NAMALWA (cell line): Measurements from ENCODE around the gene G2E3.
A peak's percentile ranks its signal among the peaks of the same experiment; 100 is the strongest.
"Not testable (repeated sequence)": the region's sequence is repeated elsewhere in the genome, so short reads cannot be mapped to it uniquely, and the experiment has no call there.

Experiments
- DNase-seq: peaks from one replicate; pipeline ENCODE4 v3.0.0-alpha.2; 2015; ENCODE audit warnings: low spot score

The G2E3 gene

DNA sequence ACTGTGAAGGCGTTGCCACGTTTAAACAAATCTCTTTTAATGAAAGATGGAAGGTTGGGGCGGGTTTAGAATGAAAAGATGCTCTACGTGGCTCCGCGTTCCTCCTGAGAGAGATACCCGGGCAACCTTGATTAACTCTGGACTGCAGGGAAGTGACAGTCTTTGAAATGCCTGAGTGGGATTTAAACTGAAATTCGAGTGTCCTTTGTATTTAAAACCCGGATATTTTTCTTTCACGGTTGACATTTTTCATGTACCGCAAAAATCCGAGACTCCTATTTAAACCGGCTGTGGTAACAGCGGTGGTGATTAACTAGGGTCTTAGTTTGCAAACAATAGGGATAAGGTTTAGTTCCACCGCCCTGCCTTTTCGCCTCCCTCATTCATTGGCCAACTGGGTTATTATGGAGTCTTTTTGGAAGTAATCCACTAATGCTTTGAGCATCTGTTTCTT lies 707 bp downstream of the G2E3 start:
- DNase-seq, result peak; percentile 56

DNA sequence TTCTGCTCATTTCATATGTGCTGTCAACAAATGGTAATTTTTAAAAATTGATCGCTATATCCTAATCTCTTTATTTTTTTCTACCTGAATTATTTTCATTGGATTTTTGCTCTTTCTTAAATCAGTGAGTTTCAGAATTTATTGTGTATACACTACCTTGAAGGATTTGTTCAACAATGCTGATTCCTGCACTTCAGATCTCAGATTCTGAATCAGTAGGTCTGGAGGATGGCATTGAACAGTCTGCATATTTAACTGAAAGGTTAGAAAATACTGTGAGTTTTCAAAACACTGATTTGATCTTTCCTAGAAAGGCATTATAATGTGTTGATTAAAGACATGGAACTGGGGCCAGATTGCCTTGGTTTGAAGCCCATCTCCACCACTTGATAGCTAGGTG lies 1.6 kb downstream of the G2E3 start:
- no peak for DNase-seq

DNA sequence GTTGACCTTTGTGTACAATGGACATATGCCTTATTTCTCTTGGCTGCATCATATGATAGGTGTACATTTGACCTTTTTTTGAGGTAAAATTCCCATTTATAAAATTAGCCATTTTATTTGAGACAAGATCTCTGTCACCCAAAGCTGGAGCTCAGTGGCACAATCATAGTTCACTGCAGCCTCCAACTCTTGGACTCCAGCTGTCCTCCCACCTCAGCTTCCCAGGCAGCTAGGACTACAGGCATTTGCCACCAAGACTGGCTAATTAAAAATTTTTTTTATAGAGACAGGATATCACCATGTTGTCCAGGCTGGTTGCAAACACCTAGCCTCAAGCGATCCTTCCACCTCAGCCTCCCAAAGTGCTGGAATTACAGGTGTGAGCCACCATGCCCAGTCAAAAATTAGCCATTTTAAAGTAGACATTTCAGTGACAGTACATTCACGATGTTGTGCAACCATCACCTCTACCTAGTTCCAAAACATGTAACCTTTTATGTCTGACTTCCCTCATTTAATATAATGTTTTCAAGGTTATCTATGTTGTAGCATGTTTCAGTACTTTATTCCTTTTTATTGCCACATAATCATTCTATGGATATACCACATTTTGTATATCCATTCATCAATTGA lies 5.4 kb downstream of the G2E3 start:
- no peak for DNase-seq

DNA sequence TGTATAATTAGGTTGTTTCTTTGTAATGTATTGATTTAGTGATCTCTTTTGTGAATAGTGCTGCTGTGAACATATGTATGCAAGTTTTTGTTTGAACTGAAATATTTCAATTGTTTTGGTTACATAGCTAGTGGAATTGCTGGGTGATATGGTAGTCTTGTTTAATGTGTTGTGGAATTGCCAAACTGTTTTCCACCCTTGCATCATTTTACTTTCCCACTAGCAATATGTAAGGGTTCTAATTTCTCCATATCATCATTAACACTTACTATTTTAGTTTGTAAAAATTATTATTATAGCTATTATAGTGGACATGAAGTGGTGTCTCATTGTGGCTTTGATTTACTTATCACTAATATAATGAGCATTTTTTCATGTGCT lies 5.9 kb downstream of the G2E3 start:
- no peak for DNase-seq

DNA sequence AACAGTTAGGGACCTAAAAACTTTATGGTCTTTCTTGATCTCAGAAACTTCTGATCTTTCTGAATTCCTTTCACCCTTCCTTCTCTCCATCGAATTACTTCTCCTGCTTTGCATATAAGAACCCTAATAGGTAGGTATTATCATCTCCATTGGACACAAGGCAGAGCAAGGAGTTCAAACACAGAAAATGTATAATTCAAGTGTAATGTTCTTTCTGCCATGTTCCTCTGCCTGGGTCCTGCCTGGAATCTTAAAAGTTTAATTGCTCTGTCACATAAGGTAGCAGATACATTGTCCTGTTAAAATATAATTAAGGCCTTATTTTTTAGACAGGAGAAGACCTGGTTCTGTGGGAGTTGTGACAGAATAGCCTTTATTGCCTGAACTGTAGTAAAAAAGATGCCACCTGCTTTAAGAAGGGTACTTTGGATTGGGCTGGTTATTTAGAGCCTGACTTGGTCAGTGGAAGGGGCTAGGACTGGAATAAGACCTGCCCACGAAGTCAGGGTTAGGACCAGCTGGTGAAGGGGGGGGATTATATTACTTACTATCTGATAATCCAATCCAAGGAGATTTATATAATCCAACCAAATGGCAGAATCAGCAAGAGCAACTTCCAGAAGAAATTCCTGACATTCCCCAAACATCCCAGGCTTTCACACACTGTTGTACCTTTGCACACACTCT lies 10.4 kb downstream of the G2E3 start:
- no peak for DNase-seq

DNA sequence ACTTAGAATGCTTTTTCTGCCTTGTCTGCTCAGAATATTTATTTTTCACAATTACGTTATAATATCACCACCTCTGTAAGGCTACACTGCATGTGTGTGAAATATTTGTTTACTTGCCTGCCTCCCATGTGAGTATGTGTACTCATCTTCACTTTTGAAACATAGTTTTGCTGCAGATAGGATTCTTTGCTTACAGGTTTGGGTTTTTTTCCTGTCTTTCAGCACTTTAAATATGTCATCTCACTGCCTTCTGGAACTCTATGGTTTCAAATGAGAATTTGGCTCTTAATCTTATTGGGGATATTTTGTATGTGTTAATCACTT lies 10.9 kb downstream of the G2E3 start:
- no peak for DNase-seq

DNA sequence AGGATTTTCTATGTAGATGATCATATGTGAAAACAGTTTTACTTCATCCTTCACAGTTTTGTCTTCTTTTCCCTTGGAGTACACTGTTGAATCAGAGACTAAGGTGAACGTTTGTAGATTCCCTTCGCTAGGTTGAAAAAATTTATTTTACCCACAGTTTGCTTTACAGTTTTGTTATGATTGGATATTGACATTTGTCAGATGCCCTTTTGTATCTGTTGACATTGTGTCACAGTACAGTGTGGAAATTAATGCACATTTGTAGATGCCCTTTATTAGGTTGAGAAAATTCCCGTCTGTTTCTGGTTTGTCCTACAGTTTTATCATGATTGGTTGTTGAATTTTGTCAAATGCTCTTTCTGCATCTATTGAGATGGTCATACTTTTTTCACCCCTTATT lies 13.3 kb downstream of the G2E3 start:
- no peak for DNase-seq

DNA sequence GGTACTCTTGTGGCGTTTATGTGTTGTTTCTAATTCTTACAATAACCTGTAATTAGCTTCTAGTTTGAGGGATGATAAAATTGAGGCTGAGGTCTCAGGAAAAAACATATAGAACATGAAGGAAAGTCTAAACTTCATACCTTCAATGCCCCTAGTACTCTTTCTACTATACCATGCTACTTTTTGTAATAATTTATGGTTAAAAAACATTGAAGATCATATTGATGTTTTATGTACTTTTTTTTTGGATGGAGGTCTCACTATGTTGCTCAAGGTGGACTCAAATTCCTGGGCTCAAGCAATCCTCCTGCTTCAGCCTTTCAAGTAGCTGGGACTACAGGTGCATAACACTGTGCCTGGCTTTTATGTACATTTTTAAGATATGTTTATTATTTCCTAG lies 13.8 kb downstream of the G2E3 start:
- no peak for DNase-seq

DNA sequence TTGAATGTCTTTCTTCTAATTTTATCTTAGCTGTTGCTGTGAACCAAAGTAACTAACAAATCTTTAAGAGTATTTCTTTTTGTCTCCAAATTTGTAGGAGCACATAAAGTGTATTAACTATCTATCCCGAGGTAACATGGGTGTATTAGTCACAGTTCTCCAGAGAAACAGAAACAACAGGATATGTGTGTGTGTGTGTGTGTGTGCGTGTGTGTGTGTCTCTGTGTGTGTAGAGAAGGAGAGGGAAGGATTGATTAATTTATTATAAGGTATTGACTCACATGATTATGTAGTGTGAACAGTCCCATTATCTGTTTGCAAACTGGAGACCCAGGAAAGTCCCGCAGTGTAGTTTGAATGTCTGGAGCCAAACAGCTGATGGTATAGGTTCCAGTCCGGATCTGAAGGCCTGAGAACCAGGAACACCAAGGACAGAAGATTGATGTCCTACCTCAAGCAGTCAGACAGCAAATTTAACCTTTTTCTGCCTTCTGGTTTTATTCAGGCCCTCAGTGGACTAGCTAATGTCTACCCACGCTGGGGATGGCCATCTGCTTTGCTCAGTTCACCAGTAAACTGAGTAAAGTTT lies 14.4 kb downstream of the G2E3 start:
- no peak for DNase-seq

DNA sequence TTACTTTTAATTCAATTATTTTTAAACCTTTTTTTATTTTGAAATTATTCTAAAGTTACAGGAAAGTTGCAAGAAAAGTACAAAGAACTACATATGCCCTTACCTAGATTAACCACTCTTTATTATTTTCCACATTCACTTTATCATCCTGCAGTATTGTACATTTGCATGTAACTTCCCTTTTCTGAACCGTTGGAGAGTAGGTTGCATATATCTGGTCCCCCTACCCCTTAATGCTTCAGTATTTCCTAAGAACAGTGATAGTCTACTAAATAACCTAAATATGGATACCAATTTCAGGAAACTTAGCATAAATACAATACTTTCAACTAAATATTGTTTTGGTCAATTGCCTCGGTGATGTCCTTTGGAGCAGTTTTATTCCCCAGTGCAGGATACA lies 15.0 kb downstream of the G2E3 start:
- DNase-seq, result no peak

DNA sequence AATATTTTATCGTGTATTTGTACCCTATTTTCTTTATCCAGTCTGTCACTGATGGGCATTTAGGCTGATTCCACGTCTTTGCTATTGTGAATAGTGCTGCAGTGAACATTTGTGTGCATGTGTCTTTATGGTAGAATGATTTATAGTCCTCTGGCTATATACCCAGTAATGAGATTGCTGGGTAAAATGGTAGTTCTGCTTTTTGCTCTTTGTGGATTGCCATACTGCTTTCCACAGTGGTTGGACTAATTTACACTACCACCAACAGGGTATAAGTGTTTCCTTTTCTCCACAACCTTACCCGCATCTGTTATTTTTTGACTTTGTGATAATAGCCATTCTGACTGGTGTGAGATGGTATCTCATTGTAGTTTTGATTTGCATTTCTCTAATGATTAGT lies 15.8 kb downstream of the G2E3 start:
- not testable (repeated sequence) for DNase-seq

DNA sequence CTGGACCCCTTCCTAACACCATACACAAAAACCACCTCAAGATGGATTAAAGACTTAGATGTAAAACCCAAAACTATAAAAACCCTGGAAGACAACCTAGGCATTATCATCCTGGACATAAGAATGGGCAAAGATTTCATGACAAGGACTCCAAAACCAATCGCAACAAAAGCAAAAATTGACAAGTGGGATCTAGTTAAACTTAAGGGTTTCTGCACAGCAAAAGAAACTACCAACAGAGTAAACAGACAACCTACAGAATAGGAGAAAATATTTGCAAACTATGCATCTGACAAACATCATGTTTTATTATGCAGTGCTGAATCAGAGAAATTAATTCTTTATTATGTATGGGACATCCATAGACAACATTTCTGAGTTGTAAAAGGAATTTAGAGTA lies 17.4 kb downstream of the G2E3 start:
- DNase-seq, result not testable (repeated sequence)

DNA sequence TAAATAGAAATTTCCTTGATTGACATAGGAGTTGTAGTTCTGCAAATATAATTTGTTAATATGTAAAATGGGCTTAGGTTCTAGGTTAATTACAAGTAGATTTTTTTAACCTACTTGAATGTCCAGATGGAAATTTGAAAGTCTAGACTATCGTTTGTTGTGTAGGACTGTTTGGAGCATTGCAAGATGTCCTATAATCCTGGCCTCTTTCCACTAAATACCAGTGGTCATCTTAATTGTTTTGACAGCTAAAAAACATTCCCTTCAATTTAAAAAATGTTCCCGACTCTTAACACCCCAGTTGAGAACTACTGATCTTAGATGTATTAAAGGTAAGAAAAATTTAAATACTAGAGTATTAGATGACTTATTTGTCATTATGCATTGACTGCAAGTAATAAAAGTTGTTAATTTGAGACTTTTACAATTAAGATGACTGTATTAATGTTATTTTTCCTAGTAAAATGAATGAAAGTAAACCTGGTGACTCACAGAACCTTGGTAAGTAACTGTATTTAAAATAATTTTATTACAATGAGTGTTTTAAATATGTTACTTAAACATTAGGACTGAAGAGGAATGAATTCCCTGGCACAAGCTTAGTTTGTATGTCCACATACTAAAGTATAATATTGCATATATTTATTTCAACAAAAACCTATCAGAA lies 21.8 kb downstream of the G2E3 start:
- no peak for DNase-seq

DNA sequence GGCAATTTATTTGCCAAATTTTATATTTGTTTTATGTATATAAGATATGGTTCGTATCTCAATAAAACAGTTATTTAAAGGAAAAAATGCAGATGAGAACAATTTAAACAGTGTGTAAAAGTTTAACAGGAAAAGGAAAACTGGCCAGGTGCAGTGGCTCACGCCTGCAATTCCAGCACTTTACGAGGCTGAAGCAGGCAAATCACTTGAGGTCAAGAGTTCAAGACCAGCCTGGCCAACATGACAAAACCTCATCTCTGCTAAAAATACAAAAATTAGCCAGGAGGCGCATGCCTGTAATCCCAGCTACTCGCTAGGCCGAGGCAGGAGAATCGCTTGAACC lies 22.3 kb downstream of the G2E3 start:
- DNase-seq, result no peak

DNA sequence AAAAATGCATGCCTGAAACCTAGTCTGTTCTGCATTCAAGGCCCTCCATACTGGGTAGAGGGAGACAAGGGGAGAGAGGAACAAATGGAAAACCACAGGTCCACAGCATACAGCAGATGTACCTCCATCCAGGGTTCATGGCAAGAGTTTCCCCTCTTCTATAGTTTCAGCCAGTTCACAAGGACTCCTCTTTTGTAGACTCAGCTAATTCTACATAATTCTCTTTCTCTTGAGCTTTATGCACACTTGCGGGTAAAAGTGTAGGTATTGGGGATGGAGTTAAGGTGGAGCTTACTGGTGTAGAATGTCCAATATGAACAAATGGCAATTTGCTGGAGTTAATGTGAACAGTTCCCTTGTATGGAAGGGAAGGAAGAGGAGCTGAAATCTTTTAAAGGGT lies 23.4 kb downstream of the G2E3 start:
- DNase-seq, result no peak

DNA sequence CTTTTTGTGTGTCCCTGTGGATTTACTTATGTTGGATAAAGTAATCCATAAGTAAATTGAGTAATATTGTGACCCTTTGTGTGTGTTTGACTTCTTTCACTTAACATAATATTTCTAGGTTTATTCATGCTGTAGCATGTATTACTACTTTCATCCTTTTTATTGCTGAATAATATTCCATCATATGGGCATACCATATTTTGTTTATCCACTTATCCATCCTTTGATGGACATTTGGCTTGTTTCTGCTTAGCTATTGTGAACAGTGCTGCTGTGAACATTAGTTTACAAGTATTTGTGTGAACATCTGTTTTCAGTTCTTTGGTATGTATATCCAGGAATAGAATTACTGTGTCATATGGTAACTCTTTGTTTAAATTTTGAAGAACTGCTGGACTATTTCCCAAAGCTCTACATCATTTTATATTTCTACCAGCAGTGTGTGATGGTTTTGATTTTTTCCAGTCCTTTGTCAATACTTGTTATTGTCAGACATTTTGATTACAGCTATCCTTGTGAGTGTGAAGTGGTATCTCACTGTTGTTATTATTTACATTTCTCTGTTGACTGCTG lies 25.2 kb downstream of the G2E3 start:
- DNase-seq, result no peak

DNA sequence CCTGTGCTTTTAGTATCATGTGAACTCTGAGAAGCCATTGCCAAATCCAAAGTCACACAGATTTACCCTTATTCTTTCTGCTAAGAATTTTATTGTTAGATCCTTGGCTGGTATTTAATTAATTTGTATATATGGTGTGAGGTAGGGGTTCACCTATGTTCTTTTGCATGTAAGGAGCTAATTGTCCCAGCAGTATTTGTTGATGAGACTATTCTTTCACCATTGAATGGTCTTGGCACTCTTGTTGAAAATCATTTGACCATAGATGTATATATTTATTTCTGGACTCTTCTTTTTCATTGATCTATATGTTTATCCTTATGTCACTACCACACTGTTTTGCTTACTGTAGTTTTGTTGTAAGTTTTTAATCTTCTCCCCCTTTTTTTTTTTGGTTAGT lies 26.2 kb downstream of the G2E3 start:
- no peak for DNase-seq

DNA sequence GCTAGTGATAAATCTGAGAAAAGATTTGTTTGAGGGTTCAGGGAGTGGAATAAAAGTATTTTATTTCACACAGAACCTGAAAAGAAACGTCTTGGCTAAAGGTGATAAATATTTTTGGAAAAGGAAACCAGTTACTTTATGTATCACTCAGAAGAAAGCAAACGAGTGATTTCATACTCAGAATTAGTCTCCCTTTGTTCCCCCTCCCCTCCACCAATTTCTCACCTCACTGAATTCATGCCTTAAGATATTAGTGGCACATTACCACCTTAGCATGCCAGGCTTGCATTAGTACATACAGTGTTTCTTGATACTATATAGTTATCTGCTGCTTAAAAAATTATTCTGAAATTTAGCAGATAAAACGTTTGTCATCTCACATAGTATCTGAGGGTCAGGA lies 28.2 kb downstream of the G2E3 start:
- no peak for DNase-seq

DNA sequence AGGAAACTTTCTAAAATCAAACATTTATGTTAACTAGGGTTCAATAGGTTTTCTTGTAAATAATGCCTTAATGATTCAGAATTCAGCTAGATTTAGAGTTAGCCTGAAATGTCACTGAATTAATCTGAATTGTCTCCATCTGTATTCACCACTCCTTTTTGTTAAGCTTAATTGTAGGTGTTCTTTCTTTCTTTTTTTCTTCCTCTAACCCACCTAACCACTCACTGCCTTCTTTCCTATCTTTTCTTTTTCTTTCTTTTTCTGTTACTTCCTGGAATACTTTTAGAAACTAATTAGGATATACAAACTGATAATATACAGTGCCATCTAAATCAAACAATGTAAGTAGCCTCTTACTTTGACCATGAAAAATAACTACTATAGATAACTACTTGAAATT lies 29.9 kb downstream of the G2E3 start:
- DNase-seq, result no peak

DNA sequence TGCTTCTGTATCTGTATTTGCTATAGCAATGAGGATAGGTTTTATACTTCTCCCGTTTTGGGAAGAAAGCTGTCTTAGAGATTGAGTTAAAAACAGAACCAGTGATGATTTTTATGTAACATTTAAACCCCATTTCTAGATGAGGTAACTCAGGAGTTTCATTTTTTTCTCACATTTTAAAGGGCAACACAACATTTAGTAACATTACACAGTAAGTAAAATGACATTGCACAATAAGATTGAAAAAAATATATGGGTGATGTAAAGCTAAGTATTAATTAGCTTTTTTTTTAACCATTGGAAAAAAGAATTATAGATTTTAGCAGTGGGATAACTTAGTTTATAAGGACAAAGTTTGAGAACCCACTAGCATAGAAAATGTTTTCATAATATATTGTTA lies 38.0 kb downstream of the G2E3 start:
- DNase-seq, result no peak

DNA sequence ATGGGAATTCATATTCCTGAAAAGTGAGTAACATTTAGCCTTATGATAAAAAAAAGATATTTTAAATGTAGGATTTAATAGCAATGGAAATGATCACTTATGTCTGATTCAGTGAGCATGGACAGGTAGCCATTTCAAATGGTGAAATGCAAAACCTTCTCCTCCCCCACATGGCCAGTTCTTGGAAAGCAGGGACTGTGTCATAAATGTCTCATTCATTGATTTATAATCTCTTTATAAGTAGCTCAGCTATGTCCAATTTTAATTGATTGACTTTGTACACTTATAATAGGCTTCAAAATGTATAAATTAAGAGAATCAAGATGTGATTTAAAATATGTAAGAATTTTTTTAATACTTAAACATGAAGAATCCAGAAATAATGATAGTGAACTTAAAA lies 38.5 kb downstream of the G2E3 start:
- no peak for DNase-seq

DNA sequence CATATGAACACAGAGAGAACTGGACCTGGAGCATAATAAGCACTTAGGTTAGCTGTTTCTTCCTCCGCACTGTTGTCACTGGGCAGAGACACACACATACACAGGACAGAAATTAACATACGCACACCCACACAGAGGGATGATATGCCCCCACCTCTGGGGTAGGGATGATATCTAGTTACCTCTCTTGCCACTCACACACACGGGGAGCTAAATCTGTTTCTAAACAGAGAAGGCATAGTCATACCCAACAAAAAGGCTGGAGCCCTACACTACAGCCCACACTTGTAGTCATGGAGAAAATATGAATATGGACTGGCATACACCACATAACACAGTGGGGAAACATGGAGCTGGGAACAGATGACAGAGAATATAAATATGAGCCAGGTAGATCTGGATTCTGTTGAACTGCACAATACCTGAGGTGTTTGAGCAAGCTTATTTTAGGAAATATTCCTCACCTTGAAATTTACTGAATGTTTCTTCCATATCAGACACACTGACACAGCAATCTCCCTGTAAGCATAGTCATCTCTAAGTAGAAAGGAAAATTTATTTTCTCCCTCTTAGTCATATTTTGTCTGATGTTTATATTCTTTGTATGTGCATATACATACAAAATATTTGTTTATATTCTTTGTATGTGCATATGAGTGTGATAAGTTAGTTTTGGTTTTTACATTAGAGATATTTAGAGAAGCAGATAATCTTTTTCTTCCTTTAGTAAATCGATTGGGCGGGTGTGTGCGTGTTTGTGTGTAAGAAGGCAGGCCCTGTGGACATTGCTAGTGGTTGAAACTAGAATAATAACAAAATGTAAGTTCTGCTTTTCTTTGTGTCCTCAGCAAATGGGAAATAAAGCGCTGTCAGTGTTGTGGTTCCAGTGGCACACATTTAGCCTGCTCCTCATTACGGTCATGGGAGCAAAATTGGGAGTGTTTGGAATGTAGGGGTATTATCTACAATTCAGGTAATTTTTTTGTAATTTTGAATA lies 42.3 kb downstream of the G2E3 start:
- DNase-seq, result no peak
